Osteocyte (in vitro differentiated cells): ENCODE measurements around the gene DACH1. TPM values are rescaled to one million over a fixed set of nuclear protein-coding genes. Genes with fewer than 3 reads are reported as not detected.
"Not testable (repeated sequence)": the region's sequence is repeated elsewhere in the genome, so short reads cannot be mapped to it uniquely, and the experiment has no call there.

Experiments used
- DNase-seq: peaks from one replicate; pipeline ENCODE4 v3.0.0; 2021; ENCODE audit warnings: mixed read lengths; ENCODE audit not compliant: unreplicated experiment; ENCODE audit errors: extremely low spot score
- H3K27ac Mint-ChIP-seq: one replicate; pipeline ENCODE4 v1.8.0; 2021; ENCODE audit warnings: mild to moderate bottlenecking, mixed read lengths; ENCODE audit not compliant: unreplicated experiment
- H3K27me3 Mint-ChIP-seq: one replicate; pipeline ENCODE4 v1.8.0; 2021; ENCODE audit warnings: mixed read lengths; ENCODE audit not compliant: unreplicated experiment
- H3K36me3 Mint-ChIP-seq: one replicate; pipeline ENCODE4 v1.8.0; 2021; ENCODE audit warnings: mixed read lengths; ENCODE audit not compliant: unreplicated experiment
- H3K4me1 Mint-ChIP-seq: one replicate; pipeline ENCODE4 v1.8.0; 2021; ENCODE audit warnings: mixed read lengths; ENCODE audit not compliant: unreplicated experiment
- H3K4me3 Mint-ChIP-seq: one replicate; pipeline ENCODE4 v1.8.0; 2021; ENCODE audit warnings: mild to moderate bottlenecking, moderate library complexity, mixed read lengths; ENCODE audit not compliant: unreplicated experiment
- H3K9me3 Mint-ChIP-seq: one replicate; pipeline ENCODE4 v1.8.0; 2021; ENCODE audit warnings: mixed read lengths; ENCODE audit not compliant: unreplicated experiment
- total RNA-seq: library from RNA; stranded (reverse); gene quantifications from 2 replicates; pipeline ENCODE4 v1.2.1, GENCODE V29; 2021
- TF ChIP-seq, protein P1 (sequence below): fragments of 200-600 bp; sonication (generic); IDR thresholded peaks from 2 replicates; pipeline ENCODE4 v1.5.0; 2021; ENCODE audit warnings: antibody characterized with exemption, mild to moderate bottlenecking, moderate library complexity

The DACH1 gene
- total RNA-seq, 1 donor from 2014 or later = 0.54 TPM

- Mint-ChIP-seq H3K9me3 (peaks cover under 1% of the 10 kb centered on the region), H3K4me3 (no peak overlapping the region), H3K27me3 (no peaks in the 10 kb centered on the region)
Observed at GRCh38 chr13:71785361-71785760, 81.6 kb downstream of the DACH1 start.

DNA sequence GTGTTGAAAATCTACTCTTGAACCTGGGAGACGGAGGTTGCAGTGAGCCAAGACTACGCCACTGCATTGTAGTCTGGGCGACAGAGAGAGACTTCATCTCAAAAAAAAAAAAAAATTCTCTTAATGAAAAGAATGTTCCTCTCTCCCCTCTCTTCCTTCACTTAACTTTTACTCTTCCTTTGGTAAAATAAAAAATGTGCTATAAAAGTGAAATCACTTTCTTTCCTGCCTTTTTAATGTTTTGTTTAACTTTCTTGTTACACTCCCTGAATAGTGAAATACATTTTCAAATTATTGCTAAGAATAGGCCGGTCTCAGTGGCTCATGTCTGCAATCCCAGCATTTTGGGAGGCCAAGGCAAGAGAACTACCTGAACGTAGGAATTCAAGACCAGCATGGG is 86.5 kb downstream of the DACH1 start:
- H3K4me1 Mint-ChIP-seq = no peaks in the 10 kb centered on the region
- TF ChIP-seq, protein P1, sequence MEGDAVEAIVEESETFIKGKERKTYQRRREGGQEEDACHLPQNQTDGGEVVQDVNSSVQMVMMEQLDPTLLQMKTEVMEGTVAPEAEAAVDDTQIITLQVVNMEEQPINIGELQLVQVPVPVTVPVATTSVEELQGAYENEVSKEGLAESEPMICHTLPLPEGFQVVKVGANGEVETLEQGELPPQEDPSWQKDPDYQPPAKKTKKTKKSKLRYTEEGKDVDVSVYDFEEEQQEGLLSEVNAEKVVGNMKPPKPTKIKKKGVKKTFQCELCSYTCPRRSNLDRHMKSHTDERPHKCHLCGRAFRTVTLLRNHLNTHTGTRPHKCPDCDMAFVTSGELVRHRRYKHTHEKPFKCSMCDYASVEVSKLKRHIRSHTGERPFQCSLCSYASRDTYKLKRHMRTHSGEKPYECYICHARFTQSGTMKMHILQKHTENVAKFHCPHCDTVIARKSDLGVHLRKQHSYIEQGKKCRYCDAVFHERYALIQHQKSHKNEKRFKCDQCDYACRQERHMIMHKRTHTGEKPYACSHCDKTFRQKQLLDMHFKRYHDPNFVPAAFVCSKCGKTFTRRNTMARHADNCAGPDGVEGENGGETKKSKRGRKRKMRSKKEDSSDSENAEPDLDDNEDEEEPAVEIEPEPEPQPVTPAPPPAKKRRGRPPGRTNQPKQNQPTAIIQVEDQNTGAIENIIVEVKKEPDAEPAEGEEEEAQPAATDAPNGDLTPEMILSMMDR = no peak

More at GRCh38 chr13:71785361-71785760, 81.6 kb downstream of the DACH1 start:
- TF ChIP-seq, protein P1 = no peak
- Mint-ChIP-seq H3K36me3 (no peaks in the 10 kb centered on the region), H3K4me1 (no peaks in the 10 kb centered on the region), H3K27ac (no peak overlapping the region)
- DNase-seq = no peak

DNA sequence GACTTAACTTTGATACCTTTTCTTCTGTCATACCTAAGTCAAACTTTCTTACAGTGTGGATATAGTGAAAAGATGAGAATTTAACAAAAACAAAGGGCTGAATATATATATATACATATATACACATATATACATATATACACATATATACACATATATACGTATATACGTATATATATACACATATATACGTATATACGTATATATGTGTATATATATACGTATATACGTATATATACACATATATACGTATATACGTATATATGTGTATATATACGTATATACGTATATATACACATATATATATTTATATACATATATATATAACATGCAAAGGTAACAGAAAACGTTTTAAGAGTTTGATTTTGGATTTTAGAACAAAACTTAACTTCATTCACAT is 88.0 kb downstream of the DACH1 start:
- not testable (repeated sequence) for H3K4me3 Mint-ChIP-seq, H3K4me1 Mint-ChIP-seq, H3K27me3 Mint-ChIP-seq, H3K9me3 Mint-ChIP-seq, H3K27ac Mint-ChIP-seq, DNase-seq, H3K36me3 Mint-ChIP-seq

More for the DNA sequence above, 86.5 kb downstream of the DACH1 start:
- Mint-ChIP-seq H3K9me3 (no peaks in the 10 kb centered on the region), H3K27me3 (no peaks in the 10 kb centered on the region), H3K36me3 (no peaks in the 10 kb centered on the region), H3K4me3 (no peak overlapping the region), H3K27ac (no peak overlapping the region)
- no peak for DNase-seq

- H3K27me3 Mint-ChIP-seq = no peaks in the 10 kb centered on the region
- no peak overlapping the region for H3K4me3 Mint-ChIP-seq
- H3K36me3 Mint-ChIP-seq = no peaks in the 10 kb centered on the region
- TF ChIP-seq, protein P1 = no peak
- H3K4me1 Mint-ChIP-seq = no peaks in the 10 kb centered on the region
- H3K27ac Mint-ChIP-seq = no peak overlapping the region
- no peak for DNase-seq
- H3K9me3 Mint-ChIP-seq = no peaks in the 10 kb centered on the region
Observed at GRCh38 chr13:71775966-71776365, 91.0 kb downstream of the DACH1 start.

- DNase-seq = no peak
- H3K9me3 Mint-ChIP-seq = no peaks in the 10 kb centered on the region
- H3K27ac Mint-ChIP-seq = no peak overlapping the region
- H3K4me1 Mint-ChIP-seq = no peaks in the 10 kb centered on the region
- no peak overlapping the region for H3K4me3 Mint-ChIP-seq
- H3K27me3 Mint-ChIP-seq = no peaks in the 10 kb centered on the region
- no peaks in the 10 kb centered on the region for H3K36me3 Mint-ChIP-seq
- TF ChIP-seq, protein P1 = no peak
Observed at GRCh38 chr13:71774863-71775262, 92.1 kb downstream of the DACH1 start.

GRCh38 chr13:71773531-71773930 is 93.5 kb downstream of the DACH1 start:
- no peaks in the 10 kb centered on the region for H3K9me3 Mint-ChIP-seq
- H3K27ac Mint-ChIP-seq = no peak overlapping the region
- no peaks in the 10 kb centered on the region for H3K36me3 Mint-ChIP-seq
- DNase-seq = no peak
- TF ChIP-seq, protein P1 = no peak
- no peaks in the 10 kb centered on the region for H3K4me1 Mint-ChIP-seq
- H3K27me3 Mint-ChIP-seq = no peaks in the 10 kb centered on the region
- no peak overlapping the region for H3K4me3 Mint-ChIP-seq
